Activated CD4-positive, alpha-beta T cell treated with anti-CD3 and anti-CD28 coated beads, Interleukin-2, Interleukin-6, amounts not matched to agents 100 ng/mL and 50 ng/mL, durations not matched to agents 16 hours and 8 hours (primary cell): ENCODE results near the gene ANP32A.

ENCODE experiments used
- DNase-seq: peaks from one replicate; pipeline ENCODE4 v3.0.0-alpha.2; 2020

The ANP32A gene

DNA sequence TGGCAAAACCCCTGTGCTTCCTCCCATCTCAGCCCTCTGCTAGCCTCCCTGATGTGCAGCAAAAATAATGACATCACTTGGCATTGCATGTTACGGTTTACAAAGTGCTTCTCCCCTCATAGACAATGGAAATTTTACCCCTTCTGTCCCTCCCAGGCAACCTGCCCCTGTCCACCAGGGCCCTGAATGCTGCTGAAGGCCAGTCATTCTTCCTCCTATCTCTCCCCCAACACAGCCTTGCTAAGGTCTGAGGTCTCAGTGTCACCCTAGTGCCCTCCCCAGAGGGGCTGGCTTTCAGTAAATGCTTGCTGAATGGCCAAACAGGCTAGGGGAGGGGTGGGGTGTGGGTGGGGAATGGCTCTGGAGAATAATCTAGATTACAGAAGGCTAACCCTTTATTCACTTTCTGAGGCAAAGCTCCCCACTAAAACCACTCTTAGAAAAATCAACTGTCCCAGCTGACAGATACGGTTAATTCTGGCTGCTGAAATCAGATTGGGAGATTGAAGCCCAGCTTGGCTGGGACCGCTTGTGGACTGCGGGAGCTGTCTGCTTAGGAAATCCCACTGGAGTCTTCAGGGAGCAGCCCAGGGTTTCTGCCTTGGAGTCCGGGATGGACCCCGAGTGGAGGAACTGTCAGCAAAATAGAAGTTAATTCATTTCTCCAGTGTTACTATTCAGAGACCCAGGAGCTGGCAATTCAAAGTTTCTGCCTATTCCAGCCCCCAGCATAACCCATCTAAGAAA is 22.9 kb downstream of the ANP32A start:
- peak; percentile 43 for DNase-seq

DNA sequence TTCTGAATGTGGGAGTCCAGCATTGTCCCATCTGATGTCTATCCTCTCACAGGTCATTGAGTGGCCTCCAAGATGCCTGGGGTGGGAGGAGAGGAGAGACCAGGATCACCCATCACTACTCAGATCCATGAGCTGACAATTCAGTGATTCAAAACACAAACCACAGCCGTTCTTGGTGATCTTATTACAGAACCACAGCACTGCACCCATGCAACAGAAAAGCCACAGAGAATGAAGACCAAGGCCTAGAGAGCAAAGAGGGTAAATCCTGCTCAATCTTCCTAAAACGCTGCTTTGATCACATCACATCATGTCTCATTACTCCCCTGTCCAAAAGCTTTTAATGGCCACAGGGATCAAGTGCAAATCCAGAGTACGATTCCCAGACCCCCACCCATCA is 23.5 kb downstream of the ANP32A start:
- DNase-seq, result peak; percentile 82

DNA sequence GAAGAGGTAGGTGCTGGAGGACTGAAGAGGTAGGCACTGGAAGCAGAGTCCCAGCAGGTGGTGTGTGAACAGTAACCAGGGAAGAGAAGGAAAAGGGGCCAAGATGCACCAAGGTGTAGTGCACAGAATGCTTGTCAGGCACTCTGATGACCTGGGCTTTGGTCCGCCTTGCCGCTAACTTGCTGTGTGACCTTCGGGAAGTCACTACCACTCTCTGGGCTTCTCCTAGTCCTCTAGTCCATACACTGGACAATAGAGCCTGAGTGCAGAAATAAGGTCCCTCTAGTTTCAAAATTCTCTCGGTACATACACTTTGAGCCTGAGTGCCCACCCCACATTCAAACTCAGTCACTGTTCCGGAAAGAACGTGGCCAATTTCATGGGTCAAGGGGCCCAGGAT is 24.1 kb downstream of the ANP32A start:
- no peak for DNase-seq

DNA sequence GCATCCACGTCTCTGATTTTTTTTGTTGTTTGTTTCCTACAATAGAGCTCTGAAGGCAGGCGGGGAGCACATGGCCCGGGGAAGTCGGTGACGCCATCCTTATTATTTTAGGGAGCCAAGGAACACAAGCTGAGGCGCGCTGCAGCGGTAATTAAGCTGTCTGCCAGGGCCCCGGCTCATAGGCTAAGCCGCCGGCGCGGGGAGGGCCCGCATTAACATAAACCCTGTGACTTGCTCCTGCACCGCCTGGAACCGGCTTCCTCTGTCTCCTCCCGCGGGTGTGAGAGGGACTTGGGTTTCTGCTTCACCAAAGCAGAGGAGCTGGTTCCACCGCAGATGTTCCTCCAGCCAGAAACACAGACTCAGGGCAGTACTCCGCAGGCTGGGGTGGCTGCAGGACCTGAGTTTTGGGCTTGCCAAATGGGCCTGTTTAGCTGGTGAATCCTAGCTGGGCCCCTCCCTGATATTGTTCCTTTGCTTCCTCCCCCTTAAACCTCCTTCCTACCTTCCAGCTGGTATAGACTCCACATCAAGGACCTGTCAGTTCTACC is 25.3 kb downstream of the ANP32A start:
- peak; percentile 75 for DNase-seq

DNA sequence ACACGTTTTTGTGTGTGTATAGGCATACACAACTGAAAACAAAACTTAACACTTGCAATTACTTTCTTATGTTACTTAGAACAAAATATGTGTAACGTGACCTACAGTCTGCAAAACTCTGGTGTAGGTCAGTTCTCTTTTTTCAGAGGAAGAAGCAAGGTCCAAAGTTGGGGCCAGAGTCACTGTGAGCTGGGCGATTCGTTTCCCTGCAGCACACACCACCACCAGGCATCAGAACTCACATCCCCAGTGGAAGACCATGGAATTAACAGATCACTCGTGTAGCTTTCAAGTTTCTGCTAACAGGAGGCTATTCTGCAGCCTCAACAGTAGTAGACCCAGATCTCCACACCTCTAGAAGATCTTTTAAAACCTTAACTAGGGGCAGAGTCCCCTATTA is 25.8 kb downstream of the ANP32A start:
- DNase-seq, result no peak

DNA sequence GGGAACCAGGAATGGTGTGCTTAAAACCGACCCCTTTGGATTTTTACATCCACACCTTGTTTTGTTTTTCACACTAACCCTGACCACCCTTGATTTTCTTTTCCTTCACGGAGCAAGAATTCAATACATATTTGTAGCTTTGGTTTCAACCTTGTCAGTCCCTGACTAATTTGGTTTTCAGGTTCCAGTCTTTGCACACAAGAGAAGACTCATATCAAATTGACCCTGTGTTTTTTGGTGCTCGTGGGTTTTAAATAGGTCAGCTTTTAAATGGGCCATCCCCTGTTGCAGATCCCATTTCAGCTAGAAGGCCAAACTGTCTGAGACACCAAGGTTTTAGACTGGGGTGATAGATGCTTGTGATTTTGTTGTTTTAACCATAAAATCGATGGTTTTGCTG is 26.4 kb downstream of the ANP32A start:
- no peak for DNase-seq

DNA sequence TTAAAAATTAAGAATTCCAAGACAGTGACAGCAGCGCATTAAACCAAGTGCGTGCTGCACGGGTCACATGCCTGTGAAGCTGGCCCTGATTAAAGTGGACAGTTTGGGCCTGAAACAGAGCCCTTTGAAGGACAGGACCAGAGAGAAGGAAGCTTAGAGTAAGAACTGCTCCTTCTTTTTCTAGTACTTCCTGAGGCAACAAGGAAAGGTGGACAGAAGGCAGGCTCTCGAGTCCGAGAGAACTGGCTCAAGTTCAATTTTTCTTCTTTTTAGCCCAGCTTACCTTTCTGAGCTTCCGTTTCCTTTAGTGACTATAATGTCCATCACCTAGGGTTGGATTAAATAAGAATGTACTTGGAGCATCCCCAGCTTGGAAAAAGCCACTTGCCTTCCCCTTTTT is 26.9 kb downstream of the ANP32A start:
- DNase-seq, result no peak

DNA sequence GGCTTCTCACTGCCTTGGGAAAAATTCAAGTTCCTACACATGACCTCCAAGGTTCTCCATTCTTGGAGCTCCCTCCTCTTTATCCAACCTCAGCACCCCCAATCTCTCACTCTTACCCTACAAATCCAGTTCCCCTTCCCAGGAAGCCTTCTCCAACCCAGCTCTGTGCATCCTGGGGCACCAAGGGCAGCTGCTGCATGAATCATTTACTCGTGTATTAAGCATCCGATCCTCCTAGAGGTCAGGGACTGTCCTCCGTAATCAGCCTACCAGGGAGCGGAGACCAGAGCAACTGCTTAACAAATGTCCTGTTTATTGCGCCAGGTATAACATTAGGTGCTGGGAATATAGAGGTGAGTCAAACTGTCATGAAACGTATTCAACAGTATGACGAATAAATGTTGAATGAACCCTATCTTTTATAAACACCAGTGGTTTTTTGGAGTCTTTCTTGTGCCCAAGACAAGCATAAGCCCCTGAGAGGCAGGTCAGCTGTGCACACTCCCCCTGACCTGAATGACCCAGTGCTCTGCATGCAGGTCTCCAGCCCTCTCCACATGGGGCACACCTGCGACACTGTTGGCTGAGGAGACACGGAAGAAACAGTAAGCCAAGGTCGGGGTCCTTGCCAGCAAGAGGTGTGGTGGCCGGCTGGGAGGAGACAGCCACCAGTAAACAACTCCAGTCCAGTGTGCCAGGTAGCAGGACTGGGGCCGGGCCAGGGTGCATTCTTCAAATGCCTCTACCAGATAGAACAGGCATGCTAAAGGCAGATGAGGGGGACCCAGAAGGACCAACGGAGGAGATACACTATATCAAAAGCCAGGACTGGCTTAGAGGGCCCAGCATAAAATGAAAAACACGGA is 27.6 kb downstream of the ANP32A start:
- DNase-seq, result no peak

DNA sequence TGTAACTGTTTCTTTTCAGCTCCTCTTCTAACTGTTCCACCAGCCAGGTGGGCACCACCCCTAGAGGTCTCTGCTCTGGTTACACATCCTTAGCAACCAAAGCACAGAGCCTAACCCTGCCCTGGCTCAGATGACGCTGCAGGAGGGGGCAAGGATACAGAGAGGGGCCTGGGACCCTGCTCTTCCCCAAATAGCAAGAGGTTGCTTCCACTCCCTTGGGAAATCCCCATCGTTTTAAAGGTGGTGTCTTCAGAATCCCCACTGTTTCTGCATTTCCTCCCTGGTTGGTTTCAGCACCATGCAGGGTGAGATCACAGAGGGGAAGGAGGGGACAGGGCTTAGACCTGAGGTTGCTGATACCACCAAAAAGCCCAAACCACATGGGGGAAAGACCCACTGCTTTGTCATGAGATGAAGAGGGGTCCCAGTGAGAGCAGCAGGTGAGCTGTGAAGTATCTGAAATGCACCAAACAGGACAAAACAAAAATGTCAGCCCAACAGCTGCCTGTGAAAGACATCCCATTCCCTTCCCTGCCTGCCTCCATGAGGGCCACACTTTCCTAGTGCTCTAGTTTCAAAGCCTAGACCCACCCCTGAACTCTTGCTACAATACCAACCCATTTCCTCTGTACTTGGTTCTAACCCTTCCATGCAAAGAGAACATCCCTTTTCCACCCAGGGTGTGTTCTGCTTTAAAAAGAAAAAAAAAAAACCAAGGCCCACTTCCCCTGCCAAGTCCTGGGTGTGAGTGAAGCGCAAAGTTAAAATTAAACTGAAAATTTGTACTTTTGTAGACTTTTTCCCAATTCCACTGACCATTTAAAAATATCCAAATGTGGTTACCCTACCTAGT is 29.0 kb downstream of the ANP32A start:
- DNase-seq, result peak; percentile 74

DNA sequence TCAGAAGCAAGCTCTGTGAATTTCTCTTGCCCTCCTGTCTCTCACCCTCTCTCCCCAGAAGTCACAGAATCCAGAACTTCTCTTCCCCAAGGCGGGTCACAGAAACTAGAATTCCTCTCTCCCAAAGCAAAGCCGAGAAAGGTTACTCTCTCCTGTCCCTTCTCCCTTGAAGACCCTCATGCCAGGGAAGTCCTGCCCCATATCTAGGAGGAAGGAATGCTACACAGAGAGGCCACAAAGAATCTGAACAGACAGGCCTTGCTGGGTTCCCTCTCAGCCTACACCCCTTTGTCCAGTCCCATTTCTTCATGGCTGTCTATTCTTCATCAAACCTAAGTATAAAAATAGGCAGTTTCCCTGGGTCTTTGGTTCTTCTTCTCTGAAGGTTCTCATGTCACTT is 29.8 kb downstream of the ANP32A start:
- DNase-seq, result no peak

DNA sequence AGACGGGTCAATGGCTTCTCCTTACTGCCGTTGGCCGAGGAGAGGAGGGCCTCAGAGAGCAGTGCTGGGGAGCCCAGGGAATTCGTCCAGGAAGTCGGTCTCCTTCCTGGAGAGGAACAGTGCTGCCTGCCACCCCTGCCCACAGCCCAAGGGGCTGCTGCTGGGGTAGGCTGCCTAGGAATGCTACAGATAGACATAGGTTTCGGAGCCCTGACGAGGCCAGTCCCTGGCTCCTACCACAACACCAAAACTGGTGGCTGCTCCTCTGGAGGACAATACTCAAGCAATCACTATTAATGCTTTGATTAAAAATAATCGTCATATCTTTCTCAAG is 30.5 kb downstream of the ANP32A start:
- no peak for DNase-seq

DNA sequence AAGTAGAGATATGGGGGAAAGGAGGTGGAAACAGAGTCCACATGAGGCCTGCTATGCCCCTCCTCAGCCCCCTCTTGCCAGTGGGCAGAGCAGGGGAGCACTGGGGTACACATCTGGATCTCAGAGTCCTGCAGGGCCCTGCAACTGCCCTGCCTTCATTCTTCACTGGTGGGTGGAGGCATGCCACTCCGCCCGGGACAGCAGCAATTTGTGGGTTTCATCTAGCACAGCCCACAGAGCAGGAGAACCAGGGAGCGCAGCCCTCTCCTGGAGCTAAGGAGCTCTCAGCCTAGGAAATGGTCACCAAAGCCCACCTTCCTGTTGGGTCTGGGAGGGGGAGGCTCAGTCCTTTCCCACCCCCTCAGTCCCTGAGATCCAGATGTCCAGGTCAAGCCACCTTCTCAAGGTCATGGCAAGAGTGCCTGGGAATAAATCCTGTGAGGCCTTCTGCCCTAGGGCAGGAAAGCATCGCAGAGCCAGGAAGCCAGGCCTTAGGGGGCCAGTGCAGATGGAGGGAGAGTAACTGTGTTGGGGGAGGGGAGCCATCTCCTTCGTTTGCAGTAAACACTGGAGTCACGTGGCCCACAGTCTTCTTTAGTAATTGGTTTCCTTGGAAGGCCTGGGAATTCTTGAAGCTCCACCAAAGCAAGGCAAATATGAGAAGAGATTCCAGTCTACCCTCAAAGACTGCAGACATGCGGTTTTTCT is 31.0 kb downstream of the ANP32A start:
- DNase-seq, result no peak

DNA sequence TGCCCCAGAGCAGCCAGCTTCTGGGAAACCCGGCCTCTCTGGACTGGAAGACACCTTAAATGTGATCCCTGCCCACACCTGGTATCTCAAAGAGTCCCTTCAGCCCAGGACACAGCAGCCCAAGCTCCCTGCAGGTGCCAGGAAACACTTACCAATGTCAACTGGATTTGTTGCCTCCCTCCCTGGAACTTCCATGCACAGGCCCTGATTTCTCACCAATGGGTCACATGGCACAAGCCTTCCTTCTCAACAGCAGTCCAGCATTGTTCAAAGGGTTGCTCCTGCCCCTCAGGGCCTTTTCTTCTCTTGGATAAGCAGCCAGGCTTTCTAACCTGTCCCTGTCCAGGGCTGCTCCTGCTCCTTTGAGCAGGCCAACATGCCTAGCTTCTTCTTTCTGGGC is 31.6 kb downstream of the ANP32A start:
- no peak for DNase-seq

DNA sequence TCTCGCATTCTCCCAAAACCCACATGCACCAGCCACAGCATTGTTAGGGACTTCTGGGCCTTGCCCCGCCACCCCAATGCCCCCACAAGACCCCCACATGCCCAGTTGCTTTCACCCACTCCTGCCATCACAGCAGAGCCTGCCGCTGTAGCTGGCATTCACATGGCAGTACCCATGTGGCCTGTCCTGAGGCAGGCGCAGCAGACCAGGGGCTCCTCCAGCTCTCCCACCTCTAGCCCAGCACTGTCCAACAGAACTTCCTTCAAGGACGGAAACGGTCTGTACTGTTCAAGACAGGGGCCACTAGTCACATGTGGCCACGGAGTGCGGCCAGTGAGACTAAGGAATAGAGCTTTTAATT is 32.5 kb downstream of the ANP32A start:
- DNase-seq, result no peak

DNA sequence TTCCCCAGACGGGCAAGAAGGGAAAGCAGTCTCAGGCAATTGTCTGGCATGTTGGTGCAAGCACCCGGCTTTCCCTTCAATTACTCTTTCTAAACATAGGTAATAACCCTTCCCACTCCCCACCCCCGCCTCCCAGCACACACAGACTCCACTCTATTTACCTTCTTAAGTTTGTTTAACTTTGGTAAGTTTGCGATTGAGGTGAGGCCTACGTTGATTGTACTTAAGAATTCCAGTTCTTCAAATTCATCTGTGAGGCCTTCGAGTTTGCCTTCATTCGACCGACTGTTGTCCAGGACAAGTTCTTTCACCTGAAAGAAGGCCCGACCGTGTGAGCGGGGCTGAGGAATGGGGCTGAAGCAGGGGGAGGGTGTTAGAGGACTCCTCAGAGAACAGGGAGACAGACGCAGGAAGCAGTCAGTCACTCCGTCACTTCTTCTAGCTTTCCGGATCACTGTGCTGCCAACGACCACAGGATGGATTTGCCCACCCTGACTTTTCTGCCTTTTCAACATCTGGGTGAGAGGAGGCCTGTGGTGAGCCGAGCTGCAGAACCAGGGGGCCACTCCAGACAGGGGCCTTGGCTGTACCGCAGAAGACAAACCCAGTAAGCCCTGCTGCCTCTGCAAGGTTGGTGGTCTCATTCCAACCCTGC is 33.0 kb downstream of the ANP32A start:
- DNase-seq, result no peak

DNA sequence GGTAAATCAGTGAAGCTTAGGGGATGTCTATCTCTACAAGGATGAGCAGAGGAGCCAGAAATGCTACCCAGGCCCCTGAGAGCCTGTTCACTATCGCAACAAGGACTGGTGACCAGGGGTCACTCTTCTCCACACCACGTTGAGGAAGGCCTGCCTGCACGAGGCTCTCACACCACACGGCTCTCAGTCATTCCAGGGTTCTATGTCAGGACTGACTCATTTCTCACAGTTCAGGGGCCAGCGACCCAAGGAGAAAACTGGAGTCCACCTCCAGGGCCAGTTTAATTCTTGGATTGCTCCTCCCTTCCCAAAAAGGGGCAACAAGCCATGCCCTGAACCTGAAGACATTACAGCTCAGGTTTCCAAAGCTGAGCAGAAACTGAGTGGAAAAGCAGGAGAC is 33.9 kb downstream of the ANP32A start:
- DNase-seq, result no peak

DNA sequence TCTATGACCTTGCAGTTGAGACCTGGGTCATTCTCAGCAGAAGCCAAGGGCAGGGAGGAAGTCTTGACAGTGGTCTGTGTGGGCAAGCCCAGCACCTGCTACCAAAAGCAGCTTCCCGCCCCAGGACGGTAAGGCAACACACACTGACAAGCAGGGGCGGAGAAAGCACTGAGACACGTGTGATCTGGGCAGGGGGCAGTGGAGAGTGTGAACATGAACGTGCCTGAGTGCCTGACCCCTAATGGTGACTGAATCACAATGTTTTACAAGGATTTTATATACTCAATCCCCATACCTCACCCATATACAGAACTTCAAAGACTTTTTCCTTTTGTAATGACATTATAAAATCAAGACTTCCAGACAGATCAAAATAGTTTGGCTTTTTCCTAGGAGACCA is 35.2 kb downstream of the ANP32A start:
- no peak for DNase-seq

DNA sequence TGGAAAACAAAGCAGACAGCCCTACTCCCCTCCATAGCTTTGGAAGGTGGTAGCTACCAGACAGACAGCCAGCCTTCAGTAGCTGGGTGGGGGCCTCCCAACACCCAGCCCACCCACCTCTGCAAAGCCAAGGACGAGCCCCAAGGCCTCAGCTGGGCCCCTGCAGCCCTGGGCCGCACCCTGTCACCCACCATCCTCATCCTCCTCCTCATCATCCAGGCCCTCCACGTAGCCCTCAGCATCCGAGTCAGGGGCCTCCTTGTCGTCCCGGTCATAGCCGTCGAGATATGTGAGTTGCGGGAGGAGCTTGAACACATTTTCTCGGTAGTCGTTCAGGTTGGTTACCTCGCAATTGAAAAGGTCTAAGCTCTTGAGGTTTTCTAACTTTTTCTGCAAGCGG is 36.5 kb downstream of the ANP32A start:
- DNase-seq, result no peak

DNA sequence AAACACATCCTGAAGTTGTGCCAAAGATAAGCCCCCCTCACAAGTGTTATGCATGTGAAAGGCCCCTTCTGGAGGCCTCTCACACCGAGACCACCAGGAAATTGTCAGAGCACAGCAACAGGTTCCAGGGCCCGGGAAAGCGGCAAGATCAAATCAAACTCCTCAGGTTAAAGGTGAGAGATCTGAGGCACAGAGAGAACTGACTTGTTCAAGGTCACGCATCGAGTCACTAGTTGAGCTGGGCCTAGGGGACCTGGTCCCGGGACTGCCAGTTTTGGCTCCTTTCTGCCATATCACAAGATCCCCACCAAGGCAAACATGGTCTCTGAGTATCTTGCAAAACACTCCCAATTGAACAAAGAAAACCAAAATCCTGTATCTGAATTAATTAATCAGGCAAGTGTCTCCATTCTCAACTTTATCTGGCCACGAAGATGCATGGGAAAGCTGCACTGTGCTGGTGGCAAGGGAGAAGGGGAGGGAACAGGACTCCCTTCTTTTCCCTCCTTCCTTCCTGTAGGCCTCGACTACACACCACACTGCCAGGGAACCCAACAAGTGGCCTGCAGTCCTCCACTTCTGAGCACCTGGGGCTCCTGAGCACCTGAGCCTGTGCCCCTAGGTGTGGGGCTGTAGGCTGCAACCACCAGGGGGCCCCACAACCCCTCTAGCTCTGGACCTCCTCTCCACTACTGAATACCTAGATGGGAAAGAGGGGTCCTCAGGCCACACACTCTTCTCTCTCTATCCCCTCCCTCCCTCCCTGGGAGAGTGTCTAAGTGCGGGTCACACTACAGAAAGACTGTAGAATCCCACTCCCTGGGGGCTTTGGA is 37.3 kb downstream of the ANP32A start:
- DNase-seq, result peak; percentile 50

DNA sequence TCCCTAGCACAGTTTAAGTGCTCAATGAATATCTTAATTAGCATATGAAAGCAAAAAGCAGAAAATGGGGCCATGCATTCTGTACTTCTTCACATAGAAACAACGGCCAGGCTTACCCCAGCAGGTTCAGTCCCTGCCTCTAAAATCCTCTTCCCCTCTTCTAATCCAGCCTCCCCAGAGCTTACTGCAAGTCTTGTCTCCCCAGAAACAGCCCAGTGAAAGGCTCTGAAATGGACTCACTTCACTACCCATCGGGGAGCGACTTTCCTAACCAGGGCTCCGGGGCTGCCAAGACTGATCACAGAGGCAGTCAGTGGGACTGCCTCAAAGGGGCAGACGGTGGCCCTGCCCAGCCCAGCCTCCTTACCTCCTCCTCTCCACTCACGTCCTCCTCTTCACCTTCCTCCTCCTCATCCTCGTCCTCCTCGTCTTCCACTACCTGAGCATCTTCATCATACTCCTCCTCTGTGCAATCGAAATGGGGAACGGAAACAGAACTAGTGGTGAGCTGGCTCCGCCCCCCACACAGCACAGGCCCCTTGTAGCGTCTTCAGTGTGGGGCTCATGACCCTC is 38.0 kb downstream of the ANP32A start:
- no peak for DNase-seq
